NCI-H748 treated with DMSO at 0.1 percent for 48 hours (cell line): ENCODE results near the gene UBE2G2.

Source experiments
- DNase-seq: peaks from one replicate; lab custom pipeline; 2025; lab: John Stamatoyannopoulos, UW

Gene UBE2G2

DNA sequence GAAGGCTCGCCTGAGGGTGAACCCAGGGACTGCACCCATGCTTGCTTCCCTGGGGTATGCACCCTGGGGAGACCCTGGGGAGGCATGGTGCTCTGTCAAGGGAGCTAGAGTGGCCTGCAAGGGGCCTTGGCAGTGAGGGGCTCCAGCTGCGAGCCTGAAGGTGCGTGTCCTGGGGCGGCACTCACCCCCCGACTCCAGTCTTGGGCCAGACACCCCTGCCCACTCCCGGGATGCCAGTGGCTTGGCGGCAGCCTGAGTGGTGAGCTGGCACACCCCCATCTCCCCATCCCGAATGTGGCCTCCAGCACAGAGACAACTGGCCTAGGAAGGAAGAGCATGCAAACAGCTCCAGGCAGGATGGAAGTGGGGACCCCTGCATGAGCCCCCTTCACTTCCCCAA, 13.6 kb upstream of the UBE2G2 start:
- DNase-seq, result no peak

DNA sequence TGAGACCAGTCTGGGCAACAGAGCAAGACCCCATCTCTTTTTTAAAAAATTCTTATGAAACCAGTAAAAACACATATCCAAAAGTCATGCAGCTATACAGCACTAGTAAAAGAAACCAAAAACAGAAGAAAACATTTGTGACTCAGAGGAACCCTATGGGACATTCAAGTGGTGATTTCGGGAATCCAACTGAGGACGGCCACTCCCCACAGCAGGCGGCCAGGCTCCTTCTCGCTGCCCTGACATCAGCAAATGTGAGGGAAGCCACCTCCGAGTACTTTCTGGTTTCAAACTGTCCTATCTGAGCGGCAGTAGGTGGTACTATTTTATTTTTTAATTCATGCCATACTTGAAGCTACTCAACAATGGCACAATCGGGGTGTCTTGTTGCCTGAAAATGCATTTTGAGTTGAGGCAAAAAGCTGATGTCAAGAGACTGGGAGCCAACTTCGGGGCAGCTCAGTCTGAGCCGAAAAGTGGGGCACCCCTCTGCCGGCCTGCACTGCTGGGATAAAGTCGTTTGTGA, 12.9 kb upstream of the UBE2G2 start:
- no peak for DNase-seq

DNA sequence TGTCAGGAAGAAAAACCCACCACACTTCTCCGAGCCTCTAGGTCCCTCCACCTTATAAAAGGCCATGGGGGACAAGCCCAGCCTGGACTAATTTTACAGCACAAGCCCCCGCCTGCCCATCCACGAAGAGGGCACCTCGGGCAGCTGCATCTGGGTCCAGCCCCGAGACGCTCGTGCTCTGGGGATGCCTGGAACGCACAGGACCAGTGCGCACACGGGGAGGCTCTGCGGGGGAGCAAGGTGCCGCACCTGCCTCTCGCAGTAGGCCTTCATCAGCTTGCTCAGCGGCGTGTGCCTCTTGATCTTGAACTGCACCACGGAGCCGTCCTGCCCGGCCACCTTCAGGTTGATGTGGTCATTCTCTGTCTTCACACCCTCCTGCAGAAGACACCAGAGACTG, 12.1 kb upstream of the UBE2G2 start:
- DNase-seq, result no peak

DNA sequence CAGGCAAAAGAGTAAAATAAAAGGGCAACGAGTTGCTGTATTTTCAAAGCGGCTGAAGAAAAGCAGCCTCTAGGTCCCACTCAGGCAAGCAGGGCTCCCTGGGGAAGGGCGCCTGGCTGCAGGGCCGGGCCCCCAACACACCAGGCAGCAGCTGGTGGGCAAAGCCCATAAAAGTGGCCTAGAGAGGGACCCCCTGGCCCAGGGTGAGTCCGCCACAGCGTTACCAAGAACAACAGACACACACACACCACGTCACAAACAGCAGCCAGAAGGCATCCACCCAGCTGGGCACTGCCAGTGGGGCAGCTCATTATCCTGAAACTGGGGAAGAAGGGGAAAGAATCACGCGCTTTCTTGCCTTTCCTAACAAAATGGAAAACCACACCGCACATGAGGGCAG, 11.5 kb upstream of the UBE2G2 start:
- DNase-seq, result no peak

DNA sequence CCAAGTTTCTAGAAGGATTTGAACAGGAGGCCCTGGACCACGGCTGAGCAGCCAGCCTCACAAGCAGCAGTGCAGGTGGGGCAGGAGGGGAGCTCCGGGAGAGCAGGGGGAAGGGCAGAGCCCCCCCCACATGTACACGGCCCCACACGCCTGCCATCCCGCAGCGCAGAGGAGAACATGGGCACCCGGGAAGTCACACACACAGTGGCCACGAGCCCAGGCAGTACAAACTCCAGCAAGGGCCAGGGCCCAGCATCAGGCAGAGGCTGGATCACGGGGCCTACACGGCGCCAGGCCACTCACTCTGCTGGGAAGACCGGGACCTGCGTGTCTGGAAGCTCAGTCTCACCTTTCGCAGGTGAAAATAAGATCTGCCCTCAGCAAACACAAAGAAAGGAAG, 11.0 kb upstream of the UBE2G2 start:
- no peak for DNase-seq

DNA sequence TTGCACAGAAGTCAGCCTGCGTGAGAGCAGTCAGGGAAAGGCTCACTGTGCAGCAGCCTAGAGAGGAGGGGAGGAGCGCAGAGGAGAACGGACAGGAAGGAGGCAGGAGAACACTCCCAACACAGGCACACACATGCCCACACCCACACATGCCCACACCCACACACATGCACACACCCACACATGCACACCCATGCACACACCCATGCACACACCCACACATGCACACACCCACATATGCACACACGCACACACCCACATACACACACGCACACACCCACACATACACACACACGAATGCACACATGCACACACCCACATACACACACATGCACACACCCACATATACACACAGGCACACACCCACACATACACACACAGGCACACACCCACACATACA, 9.2 kb upstream of the UBE2G2 start:
- DNase-seq, result no peak

DNA sequence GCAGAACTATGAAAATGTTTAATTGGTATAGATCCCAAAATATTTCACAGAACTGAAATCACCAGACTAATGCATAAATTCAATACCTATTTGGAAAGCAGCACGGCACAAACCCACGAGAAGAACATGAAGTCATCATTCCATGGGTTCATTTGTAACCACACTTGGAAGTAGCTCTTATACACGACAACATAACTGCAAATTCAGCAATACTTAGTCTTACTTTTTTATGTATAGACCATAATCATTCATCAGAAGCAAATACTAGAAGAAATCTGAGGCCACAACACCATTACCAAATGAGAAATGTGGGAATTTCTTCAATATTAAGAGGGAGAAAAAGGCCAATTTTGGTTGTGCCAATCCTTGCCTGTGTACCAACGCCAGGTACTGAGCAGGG, 4.2 kb upstream of the UBE2G2 start:
- no peak for DNase-seq

DNA sequence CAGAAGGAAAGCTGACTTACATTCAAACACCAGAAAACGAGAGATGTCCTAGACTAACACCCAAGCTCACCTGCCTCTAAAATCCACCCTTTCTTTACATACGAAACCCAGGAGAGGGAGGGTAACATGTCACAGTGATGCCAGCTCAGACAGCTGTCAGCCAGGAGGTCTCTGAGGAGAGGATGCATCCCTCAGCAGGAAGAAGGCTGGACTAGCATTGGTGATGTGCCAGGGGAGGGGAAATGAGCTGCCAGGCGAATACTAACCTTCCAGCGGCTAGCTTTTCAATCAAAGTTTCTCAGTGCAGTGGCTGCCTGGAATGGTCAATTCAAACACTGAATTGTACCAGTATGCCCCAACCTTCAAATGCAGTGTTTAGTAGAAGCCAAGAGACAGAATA, 3.6 kb upstream of the UBE2G2 start:
- DNase-seq, result no peak

DNA sequence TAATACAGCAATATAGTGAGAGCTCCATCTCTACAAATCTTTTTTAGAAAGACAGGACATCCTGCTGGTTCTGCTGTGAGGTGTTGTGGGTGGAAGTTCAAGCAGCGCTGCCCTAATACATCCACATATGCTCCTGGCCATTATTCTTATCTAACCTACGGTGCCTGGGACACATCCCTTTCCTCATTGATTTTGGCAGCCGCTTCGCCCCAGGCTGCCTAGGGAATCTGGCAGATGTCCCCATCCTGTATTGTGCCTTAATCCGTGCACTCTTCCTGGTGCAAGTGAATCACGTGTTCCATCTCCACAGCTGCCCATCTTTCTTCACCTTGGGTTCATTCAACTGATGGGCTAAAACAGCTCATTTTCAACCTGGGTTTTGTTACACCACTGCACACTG, 3.1 kb upstream of the UBE2G2 start:
- no peak for DNase-seq

DNA sequence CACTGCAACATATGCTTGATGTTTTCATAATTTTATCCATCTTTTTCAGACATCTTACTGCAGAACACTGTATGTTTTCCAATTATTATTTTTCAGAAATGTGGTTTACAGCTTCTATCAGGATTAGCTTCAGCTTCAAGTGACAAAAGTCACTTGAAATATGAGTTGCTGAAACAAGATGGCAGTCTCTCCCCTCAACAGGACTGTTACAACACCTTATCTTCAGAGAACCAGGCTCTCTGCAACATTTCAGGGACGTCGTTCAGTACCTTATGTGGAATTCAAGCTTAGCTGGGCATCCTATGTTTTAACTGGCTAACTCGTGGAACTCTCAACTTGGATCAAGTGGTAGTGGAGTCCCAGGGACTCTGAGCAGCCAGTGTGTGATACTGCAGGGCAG, 2.0 kb upstream of the UBE2G2 start:
- DNase-seq, result no peak

DNA sequence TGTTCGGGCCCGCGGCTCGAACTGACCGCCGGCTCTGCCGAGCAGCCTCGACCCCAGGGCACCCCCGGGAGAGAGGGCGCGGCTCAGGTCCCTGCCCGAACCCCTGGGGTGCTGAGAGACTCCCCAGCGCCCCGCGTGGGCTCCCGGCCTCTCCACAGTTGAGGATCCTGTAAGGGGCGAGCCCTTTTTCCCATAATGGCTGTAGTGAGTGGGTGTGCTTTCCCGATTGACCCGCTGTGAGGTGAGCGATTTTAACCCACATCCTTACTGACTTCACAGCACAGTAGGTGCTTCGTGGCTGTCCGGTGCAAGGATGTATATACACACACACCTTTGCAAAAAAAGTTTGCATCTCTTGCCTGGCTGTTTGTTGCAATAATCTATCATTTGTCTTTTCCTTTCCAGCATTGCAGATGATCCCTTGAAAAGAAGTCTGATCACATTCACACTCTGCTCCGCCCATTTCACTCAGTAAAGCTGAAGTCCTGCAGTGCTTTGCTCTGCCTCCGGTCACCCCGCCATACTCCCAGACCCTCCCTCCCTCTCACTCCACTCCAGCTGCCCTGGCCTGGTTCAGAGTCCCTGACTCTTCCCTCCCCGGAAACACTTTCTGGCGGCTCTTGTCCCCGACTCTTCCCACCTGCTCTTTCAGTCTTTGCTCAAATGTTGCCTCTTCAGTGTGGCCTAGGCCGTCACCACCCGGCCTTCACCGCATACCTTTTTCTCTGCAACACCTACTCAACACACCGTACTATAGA, 955 bp upstream of the UBE2G2 start:
- DNase-seq, result no peak

DNA sequence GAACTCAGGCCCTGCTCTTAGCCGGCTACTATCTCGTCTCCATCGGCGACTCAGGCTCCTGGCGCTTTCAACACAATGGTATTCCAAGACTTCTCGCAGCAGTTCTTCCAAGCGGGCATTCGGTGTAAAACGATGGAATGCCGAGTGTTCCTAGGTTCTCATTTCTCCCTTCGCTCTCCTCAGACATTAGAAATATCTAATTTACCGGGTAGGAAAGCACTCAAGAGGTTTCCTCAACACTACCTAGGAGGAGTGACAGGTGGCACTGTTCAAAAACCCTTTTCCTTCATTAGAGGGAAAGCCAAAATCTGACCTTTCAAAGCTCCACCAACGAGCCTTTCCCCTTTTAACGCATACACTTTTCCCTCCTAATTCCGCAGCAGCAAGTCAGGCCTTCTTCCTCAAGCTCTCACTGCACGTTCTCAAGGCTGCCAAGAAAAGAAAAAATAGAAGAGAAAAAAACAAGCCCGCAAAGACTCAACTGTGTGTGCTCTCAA, 601 bp downstream of the UBE2G2 start:
- no peak for DNase-seq

DNA sequence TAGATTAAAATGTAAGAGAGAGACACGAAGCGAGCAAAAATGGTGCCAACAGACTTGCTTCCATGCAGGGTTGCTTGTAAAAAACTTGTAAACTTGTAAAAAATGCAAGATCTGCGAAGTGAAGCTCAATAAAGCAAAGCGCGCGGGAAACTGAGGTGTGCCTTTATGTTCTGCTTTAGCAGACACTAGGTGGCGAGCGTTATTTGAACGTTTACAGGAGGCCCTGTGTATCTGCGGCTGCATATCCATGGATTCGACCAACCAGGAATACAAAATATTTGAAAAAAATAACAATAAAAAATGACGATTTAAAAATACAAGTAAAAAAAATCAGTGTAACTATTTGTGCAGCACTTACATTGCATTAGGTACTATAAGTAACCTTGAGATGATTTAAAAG, 1.5 kb downstream of the UBE2G2 start:
- no peak for DNase-seq

DNA sequence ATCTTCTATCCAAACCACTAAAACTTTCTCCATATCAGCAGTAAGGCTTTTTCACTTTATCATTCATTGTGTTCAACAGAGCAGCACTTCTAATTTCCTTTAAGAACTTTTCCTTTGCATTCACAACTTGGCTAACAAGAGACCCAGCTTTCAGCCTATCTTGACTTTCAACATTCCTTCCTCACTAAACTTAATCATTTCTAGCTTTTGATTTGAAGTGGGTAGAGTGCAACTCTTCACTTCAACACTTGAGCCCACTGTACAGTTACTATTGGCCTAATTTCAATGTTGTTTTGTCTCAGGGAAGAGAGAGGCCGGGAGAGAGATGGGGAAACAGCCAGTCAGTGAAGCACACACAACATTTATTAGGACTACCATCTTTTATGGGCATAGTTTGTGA, 2.0 kb downstream of the UBE2G2 start:
- no peak for DNase-seq

DNA sequence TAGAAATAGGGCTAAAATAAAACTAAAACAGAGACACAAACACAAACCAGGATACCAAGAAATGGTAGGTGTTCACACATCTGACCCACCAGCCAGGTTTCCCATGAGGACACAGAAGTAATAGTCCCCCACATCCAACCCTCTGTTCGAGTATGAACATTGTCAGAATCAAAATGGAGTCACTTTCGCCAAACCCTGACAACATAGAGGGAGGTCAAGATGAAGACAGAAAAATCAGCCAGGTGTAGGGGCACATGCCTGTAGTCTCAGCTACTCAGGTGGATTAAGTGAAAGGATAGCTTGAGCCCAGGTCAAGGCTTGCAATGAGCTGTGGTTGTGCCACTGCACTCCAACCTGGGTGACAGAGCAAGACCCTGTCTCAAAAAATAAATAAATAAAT, 3.8 kb downstream of the UBE2G2 start:
- DNase-seq, result no peak

DNA sequence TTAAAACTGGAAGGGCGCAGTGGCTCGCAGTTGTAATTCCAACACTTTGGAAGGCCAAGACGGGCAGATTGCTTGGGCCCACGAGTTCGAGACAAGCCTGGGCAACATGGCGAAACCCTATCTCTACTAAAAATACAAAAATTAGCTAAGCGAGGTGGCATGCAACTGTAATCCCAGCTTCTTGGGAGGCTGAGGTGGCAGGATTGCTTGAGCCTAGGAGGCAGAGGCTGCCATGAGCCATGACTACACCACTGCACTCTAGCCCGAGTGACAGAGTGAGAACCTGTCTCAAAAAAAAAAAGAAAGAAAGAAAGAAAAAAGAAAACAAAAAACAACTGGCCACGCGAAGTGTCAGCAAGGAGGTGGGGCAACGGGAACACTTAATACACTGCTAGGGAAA, 6.3 kb downstream of the UBE2G2 start:
- DNase-seq, result no peak

DNA sequence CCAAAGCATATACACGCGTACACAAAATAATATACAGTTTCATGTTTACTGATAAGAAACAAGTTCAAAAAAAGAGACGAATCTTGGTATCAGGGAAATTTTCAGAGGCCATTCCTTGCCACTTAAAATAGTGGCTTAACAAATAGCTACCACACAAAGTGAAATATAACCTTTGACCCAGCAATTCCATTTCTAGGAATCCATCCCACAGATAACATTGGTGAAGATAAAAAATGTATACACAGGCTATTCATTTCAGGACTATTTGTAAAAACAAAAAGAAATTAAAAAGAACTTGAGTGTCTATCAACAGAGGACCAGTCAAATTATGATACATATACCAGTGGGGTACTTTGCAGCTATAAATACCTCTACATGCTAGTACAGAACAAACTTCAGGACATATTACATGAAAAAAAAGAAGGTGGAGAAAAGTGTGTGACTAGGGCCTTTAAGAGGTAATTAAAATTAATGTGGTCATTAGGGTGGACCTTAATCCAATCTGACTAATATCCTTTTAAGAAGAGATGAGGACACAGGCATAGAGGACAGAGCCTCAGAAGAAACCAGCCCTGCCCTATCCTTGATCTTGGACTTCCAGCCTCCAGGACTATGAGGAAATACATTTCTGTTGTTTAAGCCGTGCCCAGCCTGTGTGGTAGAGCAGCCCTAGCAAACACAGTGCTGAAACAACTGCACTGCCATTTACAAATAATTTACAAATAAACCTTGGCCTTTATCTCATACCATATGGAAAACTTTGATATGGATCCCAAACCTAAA, 7.8 kb downstream of the UBE2G2 start:
- DNase-seq, result no peak

DNA sequence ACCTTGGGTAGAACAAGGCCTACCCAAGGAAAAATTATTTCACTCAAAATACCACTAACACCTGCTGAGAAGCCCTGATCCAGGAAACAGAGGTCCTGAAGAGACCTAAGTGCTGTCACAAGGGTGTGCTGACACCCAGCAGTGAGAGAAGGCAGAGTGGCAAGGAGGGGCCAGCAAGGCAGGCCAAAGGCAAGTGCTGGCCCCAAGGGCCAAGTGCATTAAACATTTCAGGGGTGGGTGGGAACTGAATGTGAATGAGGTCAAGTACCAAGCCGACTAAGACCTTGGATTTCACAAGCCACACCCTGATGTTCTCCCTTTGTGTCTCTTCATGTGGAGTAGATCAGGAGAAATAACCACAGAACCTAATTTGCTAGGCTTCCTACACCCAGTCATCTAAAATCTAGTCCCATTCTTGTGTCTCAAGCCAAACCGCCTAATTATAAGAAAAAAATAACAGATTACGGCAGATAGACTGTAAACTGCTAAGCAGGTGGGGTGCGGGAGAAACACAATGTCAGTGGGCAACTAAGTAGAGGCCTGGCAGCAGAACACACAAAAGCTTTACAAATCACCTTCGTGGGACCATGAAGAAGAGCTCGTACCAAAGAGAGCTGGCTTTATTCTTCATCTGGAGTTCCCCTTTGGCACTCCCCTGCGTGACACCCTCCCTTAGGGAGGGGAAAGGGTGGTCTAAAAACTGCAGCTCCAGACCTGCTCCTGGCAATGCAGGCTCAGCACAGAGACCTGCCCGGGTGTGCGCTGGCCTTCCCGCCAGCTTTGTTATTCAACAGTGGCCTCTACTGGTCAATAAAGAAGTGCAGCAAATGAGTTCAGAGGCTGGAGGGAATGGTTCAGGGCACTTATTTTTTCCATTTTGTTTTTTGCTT, 8.7 kb downstream of the UBE2G2 start:
- peak; percentile 44 for DNase-seq

DNA sequence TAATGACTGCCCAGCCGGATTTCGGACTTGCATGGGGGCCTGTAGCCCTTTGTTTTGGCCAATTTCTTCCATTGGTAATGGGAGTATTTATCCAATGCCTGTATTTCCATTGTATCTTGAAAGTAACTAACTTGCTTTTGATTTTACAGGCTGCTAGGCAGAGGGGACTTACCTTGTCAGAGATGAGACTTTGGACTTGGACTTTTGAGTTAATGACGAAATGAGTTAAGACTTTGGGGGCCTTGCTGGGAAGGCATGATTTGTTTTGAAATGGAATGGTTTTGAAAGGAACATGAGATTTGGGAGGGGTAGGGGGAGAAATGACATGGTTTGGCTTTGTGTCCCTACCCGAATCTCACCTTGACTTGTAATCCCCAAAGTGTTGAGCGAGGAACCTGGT, 9.6 kb downstream of the UBE2G2 start:
- DNase-seq, result no peak

DNA sequence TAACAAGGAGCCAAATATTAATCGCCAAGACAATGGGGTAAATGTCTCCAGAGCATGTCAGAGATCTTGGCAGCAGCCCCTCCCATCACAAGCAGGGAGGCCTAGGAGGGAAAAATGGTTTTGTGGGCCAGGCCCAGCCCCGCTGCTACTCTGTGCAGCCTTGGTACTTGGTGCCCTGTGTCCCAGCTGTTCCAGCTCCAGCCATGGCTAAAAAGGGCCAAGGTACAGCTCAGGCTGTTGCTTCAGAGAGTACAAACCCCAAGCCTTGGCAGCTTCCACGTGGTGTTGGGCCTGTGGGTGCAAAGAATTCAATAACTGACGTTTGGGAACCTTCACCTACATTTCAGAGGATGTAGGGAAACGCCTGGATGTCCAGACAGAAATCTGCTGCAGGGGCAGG, 10.4 kb downstream of the UBE2G2 start:
- no peak for DNase-seq

DNA sequence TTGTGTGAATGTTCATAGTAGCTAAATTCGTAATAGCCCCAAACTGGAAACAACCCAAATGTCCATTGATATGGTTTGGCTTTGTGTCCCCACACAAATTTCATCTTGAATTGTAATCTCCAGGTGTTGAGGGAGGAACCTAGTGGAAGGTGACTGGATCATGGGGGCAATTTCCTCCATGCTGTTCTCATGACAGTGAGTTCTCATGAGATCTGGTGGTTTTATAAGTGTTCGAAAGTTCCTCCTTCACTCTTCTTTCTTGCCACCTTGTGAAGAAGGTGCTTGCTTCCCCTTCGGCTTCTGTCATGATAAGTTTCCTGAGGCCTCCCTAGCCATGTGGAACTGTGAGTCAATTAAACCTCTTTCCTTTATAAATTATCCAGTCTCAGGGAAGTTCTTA, 11.3 kb downstream of the UBE2G2 start:
- no peak for DNase-seq

DNA sequence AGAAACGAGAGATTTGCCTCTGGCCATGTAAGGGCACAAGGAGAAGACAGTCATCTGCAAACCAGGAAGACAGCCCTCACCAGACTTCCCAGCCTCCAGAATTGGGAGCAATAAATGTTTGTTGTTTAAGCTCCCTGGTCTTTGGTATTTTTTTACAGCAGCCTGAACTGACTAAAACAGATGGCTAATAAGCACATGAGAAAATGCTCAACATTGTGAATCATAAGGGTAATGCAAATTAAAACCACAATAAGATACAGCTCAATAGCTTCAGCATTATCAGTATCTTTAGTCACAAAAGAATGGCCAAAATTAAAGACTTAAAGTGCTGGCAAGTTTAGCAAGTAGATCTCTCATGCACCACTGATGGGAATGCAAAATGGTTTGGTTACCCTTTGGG, 11.7 kb downstream of the UBE2G2 start:
- DNase-seq, result no peak
